Measurements from ENCODE around the gene NADK2. TPM values are rescaled to one million over a fixed set of nuclear protein-coding genes. Genes with fewer than 3 reads are reported as not detected.

NADK2 gene
- total and polyA plus RNA-seq, 3 donors from 2014 or later = 27.1 to 55.1 (median 42.2) TPM

DNA sequence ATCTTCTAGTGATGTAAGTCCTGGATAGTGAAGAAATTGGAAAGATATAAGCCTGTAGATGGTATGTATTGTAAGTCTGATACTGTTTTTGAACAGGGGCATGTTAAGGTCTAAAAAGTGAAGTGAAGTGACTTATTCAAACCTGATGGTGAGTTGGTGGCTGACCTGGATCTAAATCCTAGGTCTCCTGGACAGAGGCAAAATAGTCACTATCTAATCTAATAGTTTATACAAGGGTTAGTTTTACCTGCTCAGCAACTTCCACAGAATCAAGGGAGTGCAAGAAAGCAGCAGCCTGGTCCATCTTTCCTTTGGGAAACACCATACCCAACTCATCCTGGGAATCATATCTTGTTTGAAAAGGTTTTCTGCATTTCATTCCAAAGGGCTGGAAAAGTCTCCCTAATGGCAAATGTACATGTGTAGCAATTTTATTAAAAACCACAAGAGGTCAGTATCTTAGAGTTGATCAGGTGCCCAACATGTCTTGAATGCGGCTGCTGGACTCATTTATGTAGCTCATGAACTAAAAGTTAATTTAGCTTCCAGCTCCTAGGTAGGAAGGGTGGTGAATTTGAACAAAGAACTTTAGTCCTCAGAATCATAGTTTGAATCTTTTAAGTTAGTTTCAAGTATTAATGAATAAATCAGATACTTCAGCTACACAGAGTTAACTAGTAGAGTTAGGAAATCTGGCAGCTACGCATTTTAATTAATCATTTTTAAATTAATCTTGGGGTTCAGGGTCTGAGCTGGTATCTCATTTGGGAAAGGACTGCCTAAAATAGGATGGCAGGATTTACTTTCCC lies 63.8 kb downstream of the NADK2 start:
- Histone ChIP-seq H3K4me1 (no peaks in the 10 kb centered on the region), H3K27me3 (no peaks in the 10 kb centered on the region), H3K4me3 (no peak overlapping the region), H3K27ac (no peak overlapping the region), H3K36me3 (ENCODE audit: low read depth, missing control alignments) (no peaks in the 10 kb centered on the region), H3K9me3 (no peaks in the 10 kb centered on the region)
- WGBS, 2 donors = 59 to 79% methylated on average over 2 of the region's 2 CpGs
- TF ChIP-seq POLR2A (IDR thresholded peaks at IDR 0.05) (no peak), CTCF (IDR thresholded peaks at IDR 0.05) (peak; percentile 32 to 57 (median 47))
- DNase-seq = peak; percentile 37
- intact Hi-C loops (cut with DNase I; ENCODE audit: low total_unique reads) = no loop called here

GRCh38 chr5:36177154-36177553 lies 64.6 kb downstream of the NADK2 start:
- no peaks in the 10 kb centered on the region for H3K27me3 ChIP-seq
- H3K36me3 ChIP-seq (ENCODE audit: low read depth, missing control alignments) = no peaks in the 10 kb centered on the region
- no peak for DNase-seq
- no peak overlapping the region for H3K27ac ChIP-seq
- no peak overlapping the region for H3K4me3 ChIP-seq
- H3K4me1 ChIP-seq = no peaks in the 10 kb centered on the region
- 84% methylated on average over 2 of the region's 2 CpGs for WGBS, 2 donors
- intact Hi-C loops (cut with DNase I; ENCODE audit: low total_unique reads) = no loop called here
- no peak for TF ChIP-seq CTCF (IDR thresholded peaks at IDR 0.05)
- no peak for TF ChIP-seq POLR2A (IDR thresholded peaks at IDR 0.05)
- no peaks in the 10 kb centered on the region for H3K9me3 ChIP-seq

DNA sequence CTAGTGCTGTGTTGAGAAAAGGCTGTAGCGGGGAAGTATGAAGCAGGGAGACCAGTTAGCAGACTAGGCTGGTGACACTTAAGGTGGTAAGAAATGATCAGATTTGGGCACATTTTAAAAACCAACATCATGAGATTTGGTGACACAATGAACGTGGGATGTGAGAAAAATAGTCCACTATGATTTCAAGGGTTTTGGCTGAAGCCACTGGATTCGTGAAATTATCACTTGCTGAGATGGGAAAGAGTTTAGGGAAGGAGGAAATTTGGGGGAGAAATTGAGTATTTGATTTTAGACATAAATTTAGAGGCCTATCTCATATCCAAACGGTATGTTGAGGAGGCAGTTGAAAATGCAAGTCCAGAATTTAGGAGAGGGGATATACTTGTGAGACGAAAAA lies 66.7 kb downstream of the NADK2 start:
- Histone ChIP-seq H3K36me3 (ENCODE audit: low read depth, missing control alignments) (no peaks in the 10 kb centered on the region), H3K27me3 (no peaks in the 10 kb centered on the region), H3K9me3 (no peaks in the 10 kb centered on the region), H3K4me3 (no peak overlapping the region), H3K4me1 (no peaks in the 10 kb centered on the region), H3K27ac (no peak overlapping the region)
- no peak for DNase-seq
- intact Hi-C loops (cut with DNase I; ENCODE audit: low total_unique reads) = no loop called here
- TF ChIP-seq CTCF (IDR thresholded peaks at IDR 0.05) = no peak
- TF ChIP-seq POLR2A (IDR thresholded peaks at IDR 0.05) = no peak
- whole genome bisulfite sequencing, 2 donors = 85 to 87% methylated on average over 5 of the region's 5 CpGs

DNA sequence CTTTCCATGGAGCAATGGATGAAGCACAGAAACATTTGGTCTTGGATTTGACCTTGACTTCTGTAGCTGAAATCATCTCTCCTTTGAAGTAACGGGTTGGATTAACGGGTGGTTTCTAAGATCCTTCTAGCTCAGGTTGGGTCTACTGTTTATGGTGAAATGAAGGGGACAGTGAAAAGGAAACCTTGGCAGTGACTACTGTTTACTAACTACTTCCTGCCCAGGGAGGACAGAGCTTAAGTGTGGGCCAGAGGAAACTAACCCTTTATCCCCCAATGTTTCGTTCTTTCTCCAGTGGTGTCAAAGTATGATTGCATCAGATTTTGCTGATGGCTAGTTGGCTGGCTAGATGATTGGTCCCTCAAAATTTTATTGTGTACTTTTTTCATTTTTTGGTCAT lies 67.6 kb downstream of the NADK2 start:
- no peaks in the 10 kb centered on the region for H3K27me3 ChIP-seq
- WGBS, 2 donors = 69 to 83% methylated on average over 3 of the region's 3 CpGs
- TF ChIP-seq CTCF (IDR thresholded peaks at IDR 0.05) (no peak), POLR2A (IDR thresholded peaks at IDR 0.05) (no peak)
- intact Hi-C loops (cut with DNase I; ENCODE audit: low total_unique reads) = no loop called here
- H3K4me3 ChIP-seq = no peak overlapping the region
- no peak for DNase-seq
- H3K4me1 ChIP-seq = no peaks in the 10 kb centered on the region
- H3K36me3 ChIP-seq (ENCODE audit: low read depth, missing control alignments) = no peaks in the 10 kb centered on the region
- H3K9me3 ChIP-seq = no peaks in the 10 kb centered on the region
- no peak overlapping the region for H3K27ac ChIP-seq

DNA sequence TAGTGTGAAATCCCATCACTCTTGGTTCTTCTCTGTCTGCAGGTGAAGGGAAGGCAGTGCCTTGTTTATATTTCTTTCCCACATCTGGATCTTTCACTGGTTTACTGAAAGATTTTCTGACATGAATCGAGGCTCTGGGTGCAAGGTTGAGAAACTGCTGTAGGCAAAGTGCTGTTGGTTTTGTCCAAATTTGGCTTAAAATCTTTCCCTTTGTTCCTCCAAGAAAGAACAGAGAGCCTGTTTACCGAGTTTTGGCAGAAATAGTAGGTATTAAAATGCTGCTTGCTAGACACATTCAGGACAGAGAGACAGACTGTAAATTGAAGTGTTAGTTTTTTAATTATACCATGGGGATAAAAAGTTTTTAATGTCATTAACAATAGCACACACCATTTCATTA lies 68.3 kb downstream of the NADK2 start:
- no peaks in the 10 kb centered on the region for H3K4me1 ChIP-seq
- no peak overlapping the region for H3K27ac ChIP-seq
- intact Hi-C loops (cut with DNase I; ENCODE audit: low total_unique reads) = no loop called here
- no peak for DNase-seq
- TF ChIP-seq POLR2A (IDR thresholded peaks at IDR 0.05) (no peak), CTCF (IDR thresholded peaks at IDR 0.05) (no peak)
- WGBS, 2 donors = 49 to 72% methylated on average over 2 of the region's 2 CpGs
- H3K4me3 ChIP-seq = no peak overlapping the region
- no peaks in the 10 kb centered on the region for H3K36me3 ChIP-seq (ENCODE audit: low read depth, missing control alignments)
- no peaks in the 10 kb centered on the region for H3K27me3 ChIP-seq
- no peaks in the 10 kb centered on the region for H3K9me3 ChIP-seq
